ENCODE data around the gene ETNPPL.
"Not testable (repeated sequence)": the region's sequence is repeated elsewhere in the genome, so short reads cannot be mapped to it uniquely, and the experiment has no call there.

ETNPPL gene

GRCh38 chr4:108758498-108758897, 4.4 kb downstream of the ETNPPL start:
- DNase-seq (ENCODE audit: low read depth in 3 of 3) = no peak

- no peak for DNase-seq (ENCODE audit: low read depth in 3 of 3)
Measured at GRCh38 chr4:108754327-108754726, 8.5 kb downstream of the ETNPPL start.

GRCh38 chr4:108751321-108751720, 11.5 kb downstream of the ETNPPL start:
- no peak for DNase-seq (ENCODE audit: low read depth in 3 of 3)

- DNase-seq (ENCODE audit: low read depth in 3 of 3) = no peak
Measured at GRCh38 chr4:108749119-108749518, 13.7 kb downstream of the ETNPPL start.

- no peak for DNase-seq (ENCODE audit: low read depth in 3 of 3)
Measured at GRCh38 chr4:108746511-108746910, 16.3 kb downstream of the ETNPPL start.

- DNase-seq (ENCODE audit: low read depth in 3 of 3) = no peak
Measured at GRCh38 chr4:108744307-108744706, 18.5 kb downstream of the ETNPPL start.

GRCh38 chr4:108742451-108743420, 20.1 kb downstream of the ETNPPL start:
- DNase-seq (ENCODE audit: low read depth in 3 of 3) = no peak

GRCh38 chr4:108738003-108738706, 24.7 kb downstream of the ETNPPL start:
- no peak for DNase-seq (ENCODE audit: low read depth in 3 of 3)

- no peak for DNase-seq (ENCODE audit: low read depth in 3 of 3)
Measured at GRCh38 chr4:108731006-108731405, 31.8 kb downstream of the ETNPPL start.

GRCh38 chr4:108730579-108730978, 32.3 kb downstream of the ETNPPL start:
- no peak for DNase-seq (ENCODE audit: low read depth in 3 of 3)

GRCh38 chr4:108729731-108730130, 33.1 kb downstream of the ETNPPL start:
- no peak for DNase-seq (ENCODE audit: low read depth in 3 of 3)

GRCh38 chr4:108725457-108725856, 37.4 kb downstream of the ETNPPL start:
- DNase-seq (ENCODE audit: low read depth in 3 of 3) = no peak

GRCh38 chr4:108717386-108717785, 45.5 kb downstream of the ETNPPL start:
- DNase-seq (ENCODE audit: low read depth in 3 of 3) = no peak

- no peak for DNase-seq (ENCODE audit: low read depth in 3 of 3)
Measured at GRCh38 chr4:108716340-108716739, 46.5 kb downstream of the ETNPPL start.

GRCh38 chr4:108714880-108715279, 48.0 kb downstream of the ETNPPL start:
- DNase-seq (ENCODE audit: low read depth in 3 of 3) = no peak

- not testable (repeated sequence) for DNase-seq (ENCODE audit: low read depth in 3 of 3)
Measured at GRCh38 chr4:108710578-108710977, 52.3 kb downstream of the ETNPPL start.

- DNase-seq (ENCODE audit: low read depth in 3 of 3) = no peak
Measured at GRCh38 chr4:108709722-108710121, 53.1 kb downstream of the ETNPPL start.

- DNase-seq (ENCODE audit: low read depth in 3 of 3) = no peak
Measured at GRCh38 chr4:108709234-108709633, 53.6 kb downstream of the ETNPPL start.

- DNase-seq (ENCODE audit: low read depth in 3 of 3) = no peak
Measured at GRCh38 chr4:108706289-108706688, 56.6 kb downstream of the ETNPPL start.

- DNase-seq (ENCODE audit: low read depth in 3 of 3) = no peak
Measured at GRCh38 chr4:108703966-108704365, 58.9 kb downstream of the ETNPPL start.

GRCh38 chr4:108703370-108703769, 59.5 kb downstream of the ETNPPL start:
- no peak for DNase-seq (ENCODE audit: low read depth in 3 of 3)

- no peak for DNase-seq (ENCODE audit: low read depth in 3 of 3)
Measured at GRCh38 chr4:108702960-108703359, 59.9 kb downstream of the ETNPPL start.
